Measurements from ENCODE around the gene AOAH. TPM values are rescaled to one million over a fixed set of nuclear protein-coding genes. Genes with fewer than 3 reads are reported as not detected.

Gene AOAH
- total RNA-seq, 1 experiment from 2014 or later: not detected

DNA sequence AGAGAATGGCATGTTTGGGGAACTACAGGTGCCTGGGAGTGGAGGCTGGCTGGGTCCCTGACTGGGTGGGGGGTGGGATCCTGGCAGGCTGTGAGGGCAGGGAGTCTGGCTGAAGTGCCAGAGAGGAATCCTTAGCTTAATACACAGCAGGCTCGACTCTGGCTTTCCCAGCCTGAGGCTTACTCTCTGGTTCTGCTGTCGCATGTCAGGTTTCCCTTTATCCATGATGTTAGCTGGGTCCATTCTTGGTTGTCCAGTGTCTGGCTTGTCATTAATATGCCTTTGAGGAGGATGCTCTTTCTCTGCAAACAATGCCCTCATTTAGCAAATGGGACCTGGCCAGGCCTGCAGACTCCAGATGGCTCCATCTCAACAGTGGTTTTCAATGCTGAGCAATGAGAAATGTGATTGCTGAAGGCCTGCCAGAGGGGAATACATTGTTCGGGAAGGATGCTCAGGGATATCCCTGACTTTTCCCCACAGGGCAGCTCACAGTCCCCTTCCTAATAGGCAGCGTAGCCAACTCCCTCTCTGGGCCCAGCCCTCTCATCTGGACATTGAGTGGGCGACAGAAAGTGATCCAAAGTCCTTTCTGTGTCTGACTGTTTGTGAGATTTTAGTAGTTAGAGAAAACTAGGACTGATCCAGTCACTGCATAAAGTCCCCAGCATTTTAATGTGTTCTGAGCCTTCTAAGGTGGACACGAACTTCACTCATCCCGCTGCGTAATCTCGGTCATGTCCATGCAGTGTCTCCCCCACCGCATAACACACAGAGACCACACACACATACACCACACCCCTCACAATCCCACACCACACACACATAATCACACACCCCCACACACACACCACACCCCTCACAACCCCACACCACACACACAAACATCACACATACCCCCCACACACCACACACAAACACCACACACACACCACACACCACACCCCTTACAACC lies 209.7 kb downstream of the AOAH start:
- Mint-ChIP-seq H3K4me3 (ENCODE audit: unreplicated experiment) (no peak overlapping the region), H3K27me3 (ENCODE audit: insufficient read depth, unreplicated experiment) (no peaks in the 10 kb centered on the region), H3K9me3 (ENCODE audit: unreplicated experiment) (peaks cover 19% of the 10 kb centered on the region), H3K36me3 (ENCODE audit: insufficient read depth, unreplicated experiment) (no peaks in the 10 kb centered on the region), H3K27ac (ENCODE audit: unreplicated experiment) (no peak overlapping the region), H3K4me1 (ENCODE audit: low read depth, unreplicated experiment) (no peaks in the 10 kb centered on the region)
- no peaks in the 10 kb centered on the region for H3K9me3 ChIP-seq
- CTCF ChIA-PET: no interaction called here
- no peaks in the 10 kb centered on the region for H3K4me1 ChIP-seq
- intact Hi-C loops (cut with micrococcal nuclease; ENCODE audit: unreplicated experiment): no loop called here
- H3K27me3 ChIP-seq (replicated peaks; ENCODE audit: control insufficient read depth, insufficient read depth, low read length): no peaks in the 10 kb centered on the region
- no peaks in the 10 kb centered on the region for H3K36me3 ChIP-seq (ENCODE audit: control insufficient read depth, insufficient read depth, low read length)
- TF ChIP-seq, protein P1, sequence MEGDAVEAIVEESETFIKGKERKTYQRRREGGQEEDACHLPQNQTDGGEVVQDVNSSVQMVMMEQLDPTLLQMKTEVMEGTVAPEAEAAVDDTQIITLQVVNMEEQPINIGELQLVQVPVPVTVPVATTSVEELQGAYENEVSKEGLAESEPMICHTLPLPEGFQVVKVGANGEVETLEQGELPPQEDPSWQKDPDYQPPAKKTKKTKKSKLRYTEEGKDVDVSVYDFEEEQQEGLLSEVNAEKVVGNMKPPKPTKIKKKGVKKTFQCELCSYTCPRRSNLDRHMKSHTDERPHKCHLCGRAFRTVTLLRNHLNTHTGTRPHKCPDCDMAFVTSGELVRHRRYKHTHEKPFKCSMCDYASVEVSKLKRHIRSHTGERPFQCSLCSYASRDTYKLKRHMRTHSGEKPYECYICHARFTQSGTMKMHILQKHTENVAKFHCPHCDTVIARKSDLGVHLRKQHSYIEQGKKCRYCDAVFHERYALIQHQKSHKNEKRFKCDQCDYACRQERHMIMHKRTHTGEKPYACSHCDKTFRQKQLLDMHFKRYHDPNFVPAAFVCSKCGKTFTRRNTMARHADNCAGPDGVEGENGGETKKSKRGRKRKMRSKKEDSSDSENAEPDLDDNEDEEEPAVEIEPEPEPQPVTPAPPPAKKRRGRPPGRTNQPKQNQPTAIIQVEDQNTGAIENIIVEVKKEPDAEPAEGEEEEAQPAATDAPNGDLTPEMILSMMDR (IDR thresholded peaks at IDR 0.05; ENCODE audit: insufficient read depth in 1 of 2, low read depth in 1 of 2, low read length in 1 of 2, severe bottlenecking in 1 of 2, unreplicated experiment in 1 of 2): no peak
- no peak for DNase-seq
- no peak overlapping the region for H3K4me3 ChIP-seq (ENCODE audit: low read depth, low read length)
- POLR2A ChIA-PET: no interaction called here
- no TSS peak for BruUV-seq (replicated peaks)

DNA sequence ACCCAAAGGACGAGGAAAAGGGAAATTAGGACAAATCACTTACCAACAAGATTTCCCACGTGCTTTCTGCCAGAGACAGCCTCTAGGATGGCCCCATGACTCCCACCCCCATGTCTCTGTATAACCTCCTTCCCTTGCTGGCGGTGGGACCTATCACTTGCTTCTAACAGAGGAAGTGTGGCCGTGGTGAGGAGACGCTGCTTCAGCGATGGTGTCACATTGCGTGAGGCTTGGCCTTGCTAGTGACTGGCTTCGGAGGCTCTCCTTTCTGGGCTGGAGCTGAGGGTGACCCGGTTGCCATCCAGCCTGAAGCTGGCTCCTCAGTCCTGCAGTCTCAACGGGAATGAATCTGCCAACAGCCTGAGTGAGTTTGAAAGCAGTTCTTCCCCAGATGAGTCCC lies 210.9 kb downstream of the AOAH start:
- Mint-ChIP-seq H3K4me3 (ENCODE audit: unreplicated experiment) (no peak overlapping the region), H3K4me1 (ENCODE audit: low read depth, unreplicated experiment) (no peaks in the 10 kb centered on the region), H3K36me3 (ENCODE audit: insufficient read depth, unreplicated experiment) (no peaks in the 10 kb centered on the region), H3K9me3 (ENCODE audit: unreplicated experiment) (peaks cover 19% of the 10 kb centered on the region), H3K27ac (ENCODE audit: unreplicated experiment) (no peak overlapping the region), H3K27me3 (ENCODE audit: insufficient read depth, unreplicated experiment) (no peaks in the 10 kb centered on the region)
- H3K4me1 ChIP-seq: no peaks in the 10 kb centered on the region
- no peaks in the 10 kb centered on the region for H3K9me3 ChIP-seq
- BruUV-seq (replicated peaks): no TSS peak
- TF ChIP-seq, protein P1 (IDR thresholded peaks at IDR 0.05; ENCODE audit: insufficient read depth in 1 of 2, low read depth in 1 of 2, low read length in 1 of 2, severe bottlenecking in 1 of 2, unreplicated experiment in 1 of 2): no peak
- CTCF ChIA-PET: no interaction called here
- no peak for DNase-seq
- H3K27me3 ChIP-seq (replicated peaks; ENCODE audit: control insufficient read depth, insufficient read depth, low read length): no peaks in the 10 kb centered on the region
- intact Hi-C loops (cut with micrococcal nuclease; ENCODE audit: unreplicated experiment): no loop called here
- POLR2A ChIA-PET: no interaction called here
- no peaks in the 10 kb centered on the region for H3K36me3 ChIP-seq (ENCODE audit: control insufficient read depth, insufficient read depth, low read length)
- no peak overlapping the region for H3K4me3 ChIP-seq (ENCODE audit: low read depth, low read length)

DNA sequence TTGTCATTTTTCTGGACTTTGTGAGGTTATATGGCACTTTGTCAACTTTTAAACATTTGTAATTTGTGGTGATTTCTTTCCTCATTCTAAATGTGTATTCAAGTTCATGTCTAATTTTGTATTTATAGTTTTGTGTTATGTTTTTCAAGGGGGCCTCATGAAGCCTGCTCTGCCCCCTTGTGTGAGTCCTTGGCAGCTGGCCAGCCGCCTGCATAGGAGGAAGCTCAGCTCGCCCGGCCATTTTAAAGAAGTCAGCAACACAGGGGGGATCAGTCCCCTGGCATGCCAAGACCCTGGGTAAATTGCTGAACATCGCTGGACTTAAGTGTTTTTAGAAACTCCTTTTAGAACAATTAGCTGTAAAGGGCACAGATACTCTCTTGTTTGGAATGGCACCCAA lies 211.7 kb downstream of the AOAH start:
- Mint-ChIP-seq H3K27ac (ENCODE audit: unreplicated experiment) (no peak overlapping the region), H3K36me3 (ENCODE audit: insufficient read depth, unreplicated experiment) (no peaks in the 10 kb centered on the region), H3K4me1 (ENCODE audit: low read depth, unreplicated experiment) (no peaks in the 10 kb centered on the region), H3K27me3 (ENCODE audit: insufficient read depth, unreplicated experiment) (peaks cover 2% of the 10 kb centered on the region), H3K9me3 (ENCODE audit: unreplicated experiment) (peaks cover 19% of the 10 kb centered on the region), H3K4me3 (ENCODE audit: unreplicated experiment) (no peak overlapping the region)
- Histone ChIP-seq H3K4me1 (no peaks in the 10 kb centered on the region), H3K4me3 (ENCODE audit: low read depth, low read length) (no peak overlapping the region), H3K9me3 (no peaks in the 10 kb centered on the region), H3K27me3 (replicated peaks; ENCODE audit: control insufficient read depth, insufficient read depth, low read length) (no peaks in the 10 kb centered on the region), H3K36me3 (ENCODE audit: control insufficient read depth, insufficient read depth, low read length) (no peaks in the 10 kb centered on the region)
- TF ChIP-seq, protein P1 (IDR thresholded peaks at IDR 0.05; ENCODE audit: insufficient read depth in 1 of 2, low read depth in 1 of 2, low read length in 1 of 2, severe bottlenecking in 1 of 2, unreplicated experiment in 1 of 2): no peak
- intact Hi-C loops (cut with micrococcal nuclease; ENCODE audit: unreplicated experiment): no loop called here
- DNase-seq: no peak
- no TSS peak for BruUV-seq (replicated peaks)
- ChIA-PET POLR2A (no interaction called here), CTCF (no interaction called here)

All from Caco-2 (cell line).